ENCODE measurements around the gene PCID2. TPM values are rescaled to one million over a fixed set of nuclear protein-coding genes. Genes with fewer than 3 reads are reported as not detected.

Gene PCID2
- polyA plus RNA-seq, 1 donor from 2014 or later, result 81.3 TPM

DNA sequence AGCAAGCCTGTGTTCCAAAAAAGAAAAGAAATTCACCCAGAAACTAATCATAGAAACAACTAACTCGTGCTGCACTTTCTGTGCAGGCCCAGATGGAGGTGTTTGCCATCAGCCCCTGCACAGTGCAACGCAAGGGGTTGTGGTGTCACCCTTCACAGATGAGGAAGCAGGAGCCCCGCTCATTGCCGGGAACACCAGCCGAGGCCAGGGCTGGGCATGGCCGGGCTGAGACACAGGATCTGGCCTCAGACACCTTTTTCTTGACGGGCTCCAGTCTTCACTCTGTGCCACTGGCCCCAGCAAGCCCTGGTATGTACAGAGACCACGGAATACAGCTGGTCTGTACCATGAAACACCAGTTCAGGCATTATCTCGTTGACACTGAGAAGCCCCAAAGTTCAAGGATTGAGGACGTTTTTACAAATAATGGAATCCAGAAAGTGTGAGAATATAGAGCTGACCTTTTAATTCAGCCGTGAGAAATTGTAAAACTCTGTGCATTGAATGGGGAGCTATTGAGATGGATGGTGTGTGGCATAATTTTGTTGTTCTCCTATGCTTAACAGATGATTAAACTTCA, 44.1 kb upstream of the PCID2 start:
- H2AFZ ChIP-seq (ENCODE audit: low read depth, low read length), result no peak overlapping the region
- no peaks in the 10 kb centered on the region for H3F3A ChIP-seq (ENCODE audit: insufficient read depth, low read length, poor library complexity, severe bottlenecking)
- no peak overlapping the region for H3K4me3 ChIP-seq (ENCODE audit: low read length)
- no peak for TF ChIP-seq RAD21 (conservative IDR thresholded peaks at IDR 0.05)
- no peak for TF ChIP-seq MXI1 (conservative IDR thresholded peaks at IDR 0.05; ENCODE audit: poor library complexity, severe bottlenecking)
- TF ChIP-seq EZH2 (IDR thresholded peaks at IDR 0.05; ENCODE audit: borderline replicate concordance, insufficient read depth, low read length, poor library complexity, severe bottlenecking), result no peak
- no peak for TF ChIP-seq EP300 (conservative IDR thresholded peaks at IDR 0.05; ENCODE audit: poor library complexity, severe bottlenecking)
- no peak for TF ChIP-seq POLR2AphosphoS5 (IDR thresholded peaks at IDR 0.05)
- TF ChIP-seq, protein P1, sequence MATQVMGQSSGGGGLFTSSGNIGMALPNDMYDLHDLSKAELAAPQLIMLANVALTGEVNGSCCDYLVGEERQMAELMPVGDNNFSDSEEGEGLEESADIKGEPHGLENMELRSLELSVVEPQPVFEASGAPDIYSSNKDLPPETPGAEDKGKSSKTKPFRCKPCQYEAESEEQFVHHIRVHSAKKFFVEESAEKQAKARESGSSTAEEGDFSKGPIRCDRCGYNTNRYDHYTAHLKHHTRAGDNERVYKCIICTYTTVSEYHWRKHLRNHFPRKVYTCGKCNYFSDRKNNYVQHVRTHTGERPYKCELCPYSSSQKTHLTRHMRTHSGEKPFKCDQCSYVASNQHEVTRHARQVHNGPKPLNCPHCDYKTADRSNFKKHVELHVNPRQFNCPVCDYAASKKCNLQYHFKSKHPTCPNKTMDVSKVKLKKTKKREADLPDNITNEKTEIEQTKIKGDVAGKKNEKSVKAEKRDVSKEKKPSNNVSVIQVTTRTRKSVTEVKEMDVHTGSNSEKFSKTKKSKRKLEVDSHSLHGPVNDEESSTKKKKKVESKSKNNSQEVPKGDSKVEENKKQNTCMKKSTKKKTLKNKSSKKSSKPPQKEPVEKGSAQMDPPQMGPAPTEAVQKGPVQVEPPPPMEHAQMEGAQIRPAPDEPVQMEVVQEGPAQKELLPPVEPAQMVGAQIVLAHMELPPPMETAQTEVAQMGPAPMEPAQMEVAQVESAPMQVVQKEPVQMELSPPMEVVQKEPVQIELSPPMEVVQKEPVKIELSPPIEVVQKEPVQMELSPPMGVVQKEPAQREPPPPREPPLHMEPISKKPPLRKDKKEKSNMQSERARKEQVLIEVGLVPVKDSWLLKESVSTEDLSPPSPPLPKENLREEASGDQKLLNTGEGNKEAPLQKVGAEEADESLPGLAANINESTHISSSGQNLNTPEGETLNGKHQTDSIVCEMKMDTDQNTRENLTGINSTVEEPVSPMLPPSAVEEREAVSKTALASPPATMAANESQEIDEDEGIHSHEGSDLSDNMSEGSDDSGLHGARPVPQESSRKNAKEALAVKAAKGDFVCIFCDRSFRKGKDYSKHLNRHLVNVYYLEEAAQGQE (IDR thresholded peaks at IDR 0.05; ENCODE audit: borderline replicate concordance), result no peak
- TF ChIP-seq, protein P2, sequence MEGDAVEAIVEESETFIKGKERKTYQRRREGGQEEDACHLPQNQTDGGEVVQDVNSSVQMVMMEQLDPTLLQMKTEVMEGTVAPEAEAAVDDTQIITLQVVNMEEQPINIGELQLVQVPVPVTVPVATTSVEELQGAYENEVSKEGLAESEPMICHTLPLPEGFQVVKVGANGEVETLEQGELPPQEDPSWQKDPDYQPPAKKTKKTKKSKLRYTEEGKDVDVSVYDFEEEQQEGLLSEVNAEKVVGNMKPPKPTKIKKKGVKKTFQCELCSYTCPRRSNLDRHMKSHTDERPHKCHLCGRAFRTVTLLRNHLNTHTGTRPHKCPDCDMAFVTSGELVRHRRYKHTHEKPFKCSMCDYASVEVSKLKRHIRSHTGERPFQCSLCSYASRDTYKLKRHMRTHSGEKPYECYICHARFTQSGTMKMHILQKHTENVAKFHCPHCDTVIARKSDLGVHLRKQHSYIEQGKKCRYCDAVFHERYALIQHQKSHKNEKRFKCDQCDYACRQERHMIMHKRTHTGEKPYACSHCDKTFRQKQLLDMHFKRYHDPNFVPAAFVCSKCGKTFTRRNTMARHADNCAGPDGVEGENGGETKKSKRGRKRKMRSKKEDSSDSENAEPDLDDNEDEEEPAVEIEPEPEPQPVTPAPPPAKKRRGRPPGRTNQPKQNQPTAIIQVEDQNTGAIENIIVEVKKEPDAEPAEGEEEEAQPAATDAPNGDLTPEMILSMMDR (IDR thresholded peaks at IDR 0.05; ENCODE audit: poor library complexity, severe bottlenecking), result no peak
- TF ChIP-seq SMC3 (conservative IDR thresholded peaks at IDR 0.05; ENCODE audit: poor library complexity), result no peak
- no peak for TF ChIP-seq TAF1 (IDR thresholded peaks at IDR 0.05; ENCODE audit: low read depth)
- H3K9me3 ChIP-seq (ENCODE audit: low read length), result no peaks in the 10 kb centered on the region
- no peaks in the 10 kb centered on the region for H4K20me1 ChIP-seq (ENCODE audit: insufficient read depth)
- peaks cover 9% of the 10 kb centered on the region for H3K36me3 ChIP-seq (ENCODE audit: insufficient read depth, low read length)
- H3K27ac ChIP-seq (ENCODE audit: low read length), result no peak overlapping the region
- no peaks in the 10 kb centered on the region for H3K79me2 ChIP-seq (replicated peaks; ENCODE audit: insufficient read depth, low read length)
- H3K4me2 ChIP-seq (ENCODE audit: low read length), result no peak overlapping the region
- H3K9me2 ChIP-seq (ENCODE audit: insufficient read depth, low read length), result no peaks in the 10 kb centered on the region
- H3K9ac ChIP-seq (ENCODE audit: low read length), result no peak overlapping the region
- H3K27me3 ChIP-seq (ENCODE audit: insufficient read depth, low read depth, low read length), result no peaks in the 10 kb centered on the region

DNA sequence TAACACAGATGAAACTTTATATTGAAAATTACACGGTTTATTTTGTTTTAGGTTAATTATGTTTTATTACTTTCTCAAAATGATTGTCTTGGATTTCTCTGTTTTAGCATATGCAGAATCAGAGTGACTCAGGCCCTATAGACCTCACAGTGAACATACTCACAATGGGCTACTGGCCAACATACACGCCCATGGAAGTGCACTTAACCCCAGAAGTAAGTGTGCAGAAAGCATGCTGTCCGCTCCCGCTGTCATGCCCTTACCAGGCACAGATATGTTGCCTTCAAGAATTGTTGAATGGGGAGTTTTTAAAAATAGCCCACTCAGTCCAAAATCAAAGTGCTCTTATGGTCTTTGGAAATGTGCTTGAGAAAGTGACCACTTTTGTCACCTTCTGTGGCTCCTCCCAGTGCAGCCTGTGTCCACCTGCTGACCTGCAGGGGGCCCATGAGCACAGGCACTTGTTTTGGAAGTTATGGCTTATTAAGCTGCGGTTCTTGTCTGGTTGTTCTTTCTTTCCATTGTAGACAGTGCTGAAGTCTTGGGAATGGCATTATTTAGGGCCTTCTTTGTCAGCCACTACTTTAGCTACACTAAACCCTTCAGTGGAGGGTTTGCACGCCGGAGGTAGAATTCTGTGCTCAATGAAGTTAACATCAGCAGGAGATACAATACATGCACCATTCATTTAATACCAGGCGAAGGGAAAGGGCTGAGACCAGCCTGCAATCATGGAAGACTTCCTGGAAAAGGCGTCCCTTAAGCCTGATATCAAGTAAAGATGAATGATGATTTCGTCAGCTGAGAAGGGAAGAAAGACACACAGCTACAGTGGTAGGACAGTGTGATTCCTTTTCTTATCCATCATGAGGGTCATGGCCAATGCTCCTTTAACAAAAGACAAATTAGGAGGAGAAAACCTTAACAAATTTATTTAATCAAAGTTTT, 37.7 kb upstream of the PCID2 start:
- Histone ChIP-seq H3K4me3 (ENCODE audit: low read length) (no peak overlapping the region), H3K9ac (ENCODE audit: low read length) (no peak overlapping the region), H3K27me3 (ENCODE audit: insufficient read depth, low read depth, low read length) (no peaks in the 10 kb centered on the region), H3F3A (ENCODE audit: insufficient read depth, low read length, poor library complexity, severe bottlenecking) (no peaks in the 10 kb centered on the region), H3K9me2 (ENCODE audit: insufficient read depth, low read length) (no peaks in the 10 kb centered on the region), H3K9me3 (ENCODE audit: low read length) (no peaks in the 10 kb centered on the region), H3K4me2 (ENCODE audit: low read length) (no peak overlapping the region), H3K79me2 (replicated peaks; ENCODE audit: insufficient read depth, low read length) (no peaks in the 10 kb centered on the region), H2AFZ (ENCODE audit: low read depth, low read length) (no peak overlapping the region), H3K36me3 (ENCODE audit: insufficient read depth, low read length) (peaks cover 8% of the 10 kb centered on the region), H3K27ac (ENCODE audit: low read length) (no peak overlapping the region), H4K20me1 (ENCODE audit: insufficient read depth) (no peaks in the 10 kb centered on the region)
- TF ChIP-seq, protein P2 (IDR thresholded peaks at IDR 0.05; ENCODE audit: poor library complexity, severe bottlenecking), result no peak
- TF ChIP-seq SMC3 (conservative IDR thresholded peaks at IDR 0.05; ENCODE audit: poor library complexity) (no peak), EP300 (conservative IDR thresholded peaks at IDR 0.05; ENCODE audit: poor library complexity, severe bottlenecking) (no peak), TAF1 (IDR thresholded peaks at IDR 0.05; ENCODE audit: low read depth) (no peak), POLR2AphosphoS5 (IDR thresholded peaks at IDR 0.05) (no peak), EZH2 (IDR thresholded peaks at IDR 0.05; ENCODE audit: borderline replicate concordance, insufficient read depth, low read length, poor library complexity, severe bottlenecking) (no peak)
